ENCODE data around the gene COL15A1. TPM values are rescaled to one million over a fixed set of nuclear protein-coding genes. Genes with fewer than 3 reads are reported as not detected.

The COL15A1 gene
- total RNA-seq, 1 donor from 2014 or later: 8.0 TPM

- ATAC-seq (no peak), DNase-seq (no peak)
- Histone ChIP-seq H3K4me3 (no peak overlapping the region), H3K36me3 (no peaks in the 10 kb centered on the region), H3K4me1 (no peaks in the 10 kb centered on the region), H3K27me3 (ENCODE audit: low read depth) (no peaks in the 10 kb centered on the region), H3K27ac (no peak overlapping the region), H3K9me3 (no peaks in the 10 kb centered on the region)
- no peak for TF ChIP-seq CTCF (IDR thresholded peaks at IDR 0.05)
- intact Hi-C loops (cut with DNase I): no loop called here
These were observed 81.3 kb downstream of the COL15A1 start for GRCh38 chr9:99024959-99025358.

DNA sequence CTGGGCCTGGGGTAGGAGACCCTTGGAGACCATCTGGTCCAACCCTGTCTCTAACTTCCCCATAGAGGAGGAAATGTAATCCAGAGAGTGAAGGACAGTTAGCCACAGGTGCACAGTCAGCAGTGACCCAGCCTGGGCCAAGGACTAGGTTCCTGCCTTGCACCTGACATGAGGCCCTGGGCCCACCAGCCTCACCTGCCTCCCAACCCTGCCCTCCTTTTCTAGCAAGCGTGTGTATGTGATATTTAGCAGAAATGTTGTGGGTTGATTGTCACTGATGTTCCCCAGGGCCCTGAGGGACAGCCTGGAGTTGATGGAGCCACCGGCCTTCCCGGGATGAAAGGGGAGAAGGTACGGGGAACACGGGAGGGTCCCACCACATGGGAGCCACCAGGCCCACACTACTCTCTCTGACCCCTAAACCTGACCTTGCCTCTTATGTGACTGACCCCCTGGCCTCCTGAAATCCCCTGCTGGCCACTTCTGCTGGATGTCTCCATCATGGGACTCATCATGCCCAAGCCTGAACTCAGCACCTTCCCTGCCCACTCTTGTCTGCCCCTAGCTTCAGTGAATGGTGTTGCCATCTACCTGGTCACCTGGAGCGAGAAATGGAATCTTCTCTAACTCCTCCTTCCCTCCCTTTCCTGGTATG lies 82.0 kb downstream of the COL15A1 start:
- Histone ChIP-seq H3K4me1 (no peaks in the 10 kb centered on the region), H3K4me3 (no peak overlapping the region), H3K9me3 (no peaks in the 10 kb centered on the region), H3K27me3 (ENCODE audit: low read depth) (no peaks in the 10 kb centered on the region), H3K36me3 (no peaks in the 10 kb centered on the region), H3K27ac (no peak overlapping the region)
- intact Hi-C loops (cut with DNase I): no loop called here
- TF ChIP-seq CTCF (IDR thresholded peaks at IDR 0.05): no peak
- DNase-seq: no peak
- no peak for ATAC-seq

- Histone ChIP-seq H3K27ac (no peak overlapping the region), H3K36me3 (no peaks in the 10 kb centered on the region)
These were observed 82.7 kb downstream of the COL15A1 start for GRCh38 chr9:99026271-99026955.

DNA sequence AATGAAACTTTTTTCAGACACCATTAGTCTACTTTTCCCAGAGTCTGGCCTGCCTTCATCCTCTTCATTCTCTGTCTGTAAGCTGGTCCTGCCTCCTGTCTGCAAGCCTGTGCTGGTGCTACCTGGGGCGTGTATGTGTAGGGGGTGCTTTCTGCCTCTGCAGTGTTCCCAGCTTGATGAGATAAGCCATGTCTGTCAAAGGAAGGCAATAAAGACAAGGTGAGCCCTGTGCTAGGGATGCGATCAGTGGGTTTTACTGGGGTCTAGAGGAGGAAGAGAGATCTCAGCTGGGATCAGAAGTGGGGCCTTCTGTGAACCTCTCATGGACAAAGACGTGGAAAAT lies 83.2 kb downstream of the COL15A1 start:
- H3K9me3 ChIP-seq: no peaks in the 10 kb centered on the region
- H3K4me3 ChIP-seq: no peak overlapping the region
- no peak for TF ChIP-seq CTCF (IDR thresholded peaks at IDR 0.05)
- H3K27ac ChIP-seq: no peak overlapping the region
- no peaks in the 10 kb centered on the region for H3K4me1 ChIP-seq
- no peaks in the 10 kb centered on the region for H3K36me3 ChIP-seq
- intact Hi-C loops (cut with DNase I): no loop called here
- no peak for ATAC-seq
- no peak for DNase-seq
- H3K27me3 ChIP-seq (ENCODE audit: low read depth): no peaks in the 10 kb centered on the region

More at GRCh38 chr9:99026271-99026955, 82.7 kb downstream of the COL15A1 start:
- H3K9me3 ChIP-seq: no peaks in the 10 kb centered on the region
- DNase-seq: no peak
- intact Hi-C loops (cut with DNase I): no loop called here
- TF ChIP-seq CTCF (IDR thresholded peaks at IDR 0.05): no peak
- H3K27me3 ChIP-seq (ENCODE audit: low read depth): no peaks in the 10 kb centered on the region
- H3K4me3 ChIP-seq: no peak overlapping the region
- ATAC-seq: no peak
- H3K4me1 ChIP-seq: no peaks in the 10 kb centered on the region

DNA sequence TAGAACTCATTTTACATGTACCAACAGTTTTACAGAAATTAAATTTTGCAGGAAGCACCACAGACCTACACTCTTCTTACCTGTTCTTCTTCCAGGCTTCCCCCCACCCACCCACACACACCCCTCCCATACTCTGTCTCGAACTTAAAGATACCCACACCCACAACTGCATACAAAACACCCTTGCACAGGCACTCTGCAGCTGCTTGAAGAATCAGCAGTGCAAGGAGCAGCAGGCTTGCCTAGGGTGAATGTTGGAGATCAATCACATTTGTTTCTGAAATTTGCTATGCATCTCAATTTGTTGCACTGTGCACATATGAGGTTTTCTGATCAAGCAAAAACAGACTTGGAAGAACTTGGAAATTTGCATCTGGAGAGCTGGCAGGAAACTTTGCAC lies 83.7 kb downstream of the COL15A1 start:
- H3K4me3 ChIP-seq: no peak overlapping the region
- H3K27ac ChIP-seq: no peak overlapping the region
- H3K27me3 ChIP-seq (ENCODE audit: low read depth): no peaks in the 10 kb centered on the region
- ATAC-seq (no peak), DNase-seq (no peak)
- TF ChIP-seq CTCF (IDR thresholded peaks at IDR 0.05): no peak
- no peaks in the 10 kb centered on the region for H3K36me3 ChIP-seq
- no peaks in the 10 kb centered on the region for H3K4me1 ChIP-seq
- intact Hi-C loops (cut with DNase I): no loop called here
- no peaks in the 10 kb centered on the region for H3K9me3 ChIP-seq

Data from lower lobe of right lung (tissue), 2 donors.